Stomach (tissue), 9 donors: Measurements from ENCODE around the gene TSPO2. TPM values are rescaled to one million over a fixed set of nuclear protein-coding genes. Genes with fewer than 3 reads are reported as not detected.

Source experiments
- DNase-seq, 2 donors: peaks; one replicate each; pipeline versions ENCODE4 v3.0.0 to v3.0.0-alpha.2; 2013 to 2019
- H3K27ac ChIP-seq, 5 donors: fragments of 200-600 bp in 4 of 5; sonication (generic) in 4 of 5; one replicate each; pipeline ENCODE4 v1.5.1; 2013 to 2019; ENCODE audit warnings: mild to moderate bottlenecking in 1 of 5, moderate library complexity in 1 of 5
- H3K27me3 ChIP-seq, 3 donors: fragments of 200-600 bp; sonication (generic); one replicate each; pipeline ENCODE4 v1.5.1; 2017 to 2019; ENCODE audit warnings: mixed run types in 1 of 3
- H3K36me3 ChIP-seq, 4 donors: fragments of 200-600 bp; sonication (generic); 1 replicate in 3 of 4; 2 replicates in 1 of 4; pipeline ENCODE4 v1.5.1; 2016 to 2019
- H3K4me1 ChIP-seq, 4 donors: fragments of 200-600 bp; sonication (generic); one replicate each; pipeline ENCODE4 v1.5.1; 2016 to 2019
- H3K4me3 ChIP-seq, 4 donors: fragments of 200-600 bp; sonication (generic) in 3 of 4; one replicate each; pipeline ENCODE4 v1.5.1; 2016 to 2019; ENCODE audit warnings: mild to moderate bottlenecking in 1 of 4
- H3K9me3 ChIP-seq, 4 donors: fragments of 200-600 bp; sonication (generic); one replicate each; pipeline ENCODE4 v1.5.1; 2016 to 2019
- EP300 ChIP-seq: sonication (generic); formaldehyde crosslinking; IDR thresholded peaks from one replicate; pipeline ENCODE4 v1.6.1; 2017; ENCODE audit warnings: antibody characterized with exemption
- POLR2A ChIP-seq, 4 donors: fragments of 450-650 bp; IDR thresholded peaks; one replicate each; pipeline ENCODE4 v1.6.1; 2016; ENCODE audit warnings: antibody characterized with exemption in 4 of 4, control low read depth in 2 of 4, mild to moderate bottlenecking in 1 of 4, moderate library complexity in 1 of 4
- POLR2AphosphoS5 ChIP-seq, 3 donors: sonication (generic); formaldehyde crosslinking; IDR thresholded peaks; one replicate each; pipeline ENCODE4 v1.6.1; 2016; ENCODE audit warnings: antibody characterized with exemption in 3 of 3
- WGBS, 5 donors: extraction: QIAGEN DNeasy Blood & Tissue Kit in 3 of 5; methylation state at CpG; one replicate each; pipeline versions ENCODE4 v1.1.5 to v1.1.7; 2013 to 2018; 5-methylcytosine and 5-hydroxymethylcytosine counted together
- intact Hi-C: fragments of 100-400 bp; cut with DNase I; formaldehyde crosslinking; loops from one replicate; pipeline ENCODE4 v1.15.1; 2023; ENCODE audit warnings: low total_unique reads
- polyA plus RNA-seq, 3 donors: library from polyadenylated mRNA; stranded (reverse); fragments of 200-250 nt; gene quantifications; one replicate each; pipeline ENCODE4 v1.2.3, GENCODE V29; 2013
- total RNA-seq, 5 donors: library from RNA; depleted of rRNA; stranded (reverse); fragments of >200 nt; gene quantifications; one replicate each; pipeline versions ENCODE4 v1.1.0 to v1.2.3, GENCODE V29; 2014 to 2016
- TF ChIP-seq, protein P1 (sequence below), 7 experiments: fragments of 450-650 bp in 4 of 7; fragments of 200-600 bp in 3 of 7; sonication (generic) in 3 of 7; IDR thresholded peaks; one replicate each; pipeline ENCODE4 v1.5.1; 2016 to 2019; ENCODE audit warnings: antibody characterized with exemption in 7 of 7, control low read depth in 2 of 7, mild to moderate bottlenecking in 1 of 7
- donor health status: healthy with polysubstance abuse.
- donor health status: Bipolar disorder and iron deficiency.
- donor health status: healthy.

Gene TSPO2
- total and polyA plus RNA-seq, 8 donors, result 0.15 to 1.4 (median 0.92) TPM; not detected in 5

DNA sequence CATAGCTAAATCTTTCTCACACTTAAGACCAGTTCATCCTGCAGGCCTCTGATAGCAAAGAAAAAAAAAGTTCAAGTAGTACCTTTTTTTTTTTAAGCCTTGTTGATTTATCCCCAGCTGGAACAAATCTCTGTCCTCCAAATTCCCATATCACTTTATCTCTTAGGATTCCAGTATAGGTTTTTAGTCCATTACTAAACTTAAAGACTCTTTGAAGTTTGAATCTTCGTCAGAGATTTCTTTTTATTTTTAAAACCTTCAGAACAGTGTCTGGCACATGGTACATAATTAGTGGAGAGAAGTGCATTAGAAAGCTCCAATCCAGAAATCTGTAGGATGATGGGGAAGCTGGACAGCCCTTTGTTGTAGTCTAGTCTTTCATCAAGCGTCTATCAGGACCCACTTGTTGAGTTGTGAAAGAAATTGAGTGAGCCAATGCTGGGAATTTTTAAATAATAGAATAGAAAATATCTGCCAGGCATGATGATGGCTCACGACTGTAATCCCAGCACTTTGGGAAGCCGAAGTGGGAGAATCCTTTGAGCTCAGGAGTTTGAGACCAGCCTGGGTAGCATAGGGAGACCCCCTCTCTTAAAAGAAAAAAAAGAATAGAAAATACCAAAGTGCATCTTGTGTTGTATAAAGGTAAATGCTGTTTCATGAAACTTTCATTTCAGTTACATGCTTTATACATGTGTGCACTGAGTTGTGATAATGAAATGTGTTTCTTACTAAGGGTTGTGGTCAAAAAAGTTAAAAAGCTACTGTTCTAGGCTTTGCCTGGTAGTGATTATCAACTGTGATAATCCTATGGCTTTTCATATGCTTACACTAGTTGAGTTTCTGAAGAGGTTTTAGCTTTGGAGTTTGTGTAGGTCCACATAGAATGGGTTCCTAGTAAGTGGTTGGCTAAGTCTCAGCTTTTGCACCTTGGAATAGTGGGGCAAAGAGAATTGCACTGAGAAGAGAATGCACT lies 33.7 kb downstream of the TSPO2 start:
- peaks cover 13 to 23% (median 22%) of the 10 kb centered on the region in 4 donors for H3K36me3 ChIP-seq
- intact Hi-C loops, result no loop called here
- no peak for DNase-seq
- TF ChIP-seq POLR2AphosphoS5 (IDR thresholded peaks at IDR 0.05), result no peak
- no peaks in the 10 kb centered on the region for H3K9me3 ChIP-seq
- 75 to 79% (median 78%) methylated on average over 4 of the region's 4 CpGs for WGBS, 5 donors
- peaks cover 20 to 51% (median 36%) of the 10 kb centered on the region in 4 donors for H3K4me1 ChIP-seq
- H3K4me3 ChIP-seq, result no peak overlapping the region
- peak overlapping the region in 4 of 5 donors; percentile 94 to 100 (median 100) for H3K27ac ChIP-seq
- no peaks in the 10 kb centered on the region for H3K27me3 ChIP-seq

DNA sequence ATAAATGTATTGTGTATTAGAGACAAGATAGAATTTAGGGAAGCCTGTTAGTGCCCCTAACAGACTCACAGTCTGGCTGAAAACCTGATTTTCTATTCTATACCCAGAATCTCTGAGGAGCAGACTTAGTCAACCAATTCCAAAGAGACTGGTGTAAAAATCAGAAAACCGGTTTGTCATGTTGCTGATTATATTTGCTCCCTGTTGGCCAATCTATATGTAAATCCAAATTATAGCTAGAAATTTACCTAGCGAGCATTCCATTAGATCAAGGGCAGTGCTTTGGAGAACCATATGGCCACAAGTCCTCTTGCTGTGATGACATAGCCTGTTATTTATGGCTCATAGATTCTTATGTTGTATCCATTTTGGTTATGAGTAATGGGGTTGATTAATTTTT lies 35.3 kb downstream of the TSPO2 start:
- Histone ChIP-seq H3K9me3 (no peaks in the 10 kb centered on the region), H3K4me1 (peaks cover 17 to 49% (median 38%) of the 10 kb centered on the region in 4 donors), H3K27ac (no peak overlapping the region), H3K27me3 (no peaks in the 10 kb centered on the region), H3K4me3 (no peak overlapping the region), H3K36me3 (peaks cover 13 to 39% (median 33%) of the 10 kb centered on the region in 4 donors)
- 35 to 75% (median 46%) methylated on average over 2 of the region's 2 CpGs for WGBS, 5 donors
- no peak for TF ChIP-seq POLR2AphosphoS5 (IDR thresholded peaks at IDR 0.05)
- TF ChIP-seq, protein P1, sequence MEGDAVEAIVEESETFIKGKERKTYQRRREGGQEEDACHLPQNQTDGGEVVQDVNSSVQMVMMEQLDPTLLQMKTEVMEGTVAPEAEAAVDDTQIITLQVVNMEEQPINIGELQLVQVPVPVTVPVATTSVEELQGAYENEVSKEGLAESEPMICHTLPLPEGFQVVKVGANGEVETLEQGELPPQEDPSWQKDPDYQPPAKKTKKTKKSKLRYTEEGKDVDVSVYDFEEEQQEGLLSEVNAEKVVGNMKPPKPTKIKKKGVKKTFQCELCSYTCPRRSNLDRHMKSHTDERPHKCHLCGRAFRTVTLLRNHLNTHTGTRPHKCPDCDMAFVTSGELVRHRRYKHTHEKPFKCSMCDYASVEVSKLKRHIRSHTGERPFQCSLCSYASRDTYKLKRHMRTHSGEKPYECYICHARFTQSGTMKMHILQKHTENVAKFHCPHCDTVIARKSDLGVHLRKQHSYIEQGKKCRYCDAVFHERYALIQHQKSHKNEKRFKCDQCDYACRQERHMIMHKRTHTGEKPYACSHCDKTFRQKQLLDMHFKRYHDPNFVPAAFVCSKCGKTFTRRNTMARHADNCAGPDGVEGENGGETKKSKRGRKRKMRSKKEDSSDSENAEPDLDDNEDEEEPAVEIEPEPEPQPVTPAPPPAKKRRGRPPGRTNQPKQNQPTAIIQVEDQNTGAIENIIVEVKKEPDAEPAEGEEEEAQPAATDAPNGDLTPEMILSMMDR (IDR thresholded peaks at IDR 0.05), result no peak
- DNase-seq, result peak in 1 of 2 donors; percentile 64
- intact Hi-C loops, result no loop called here

DNA sequence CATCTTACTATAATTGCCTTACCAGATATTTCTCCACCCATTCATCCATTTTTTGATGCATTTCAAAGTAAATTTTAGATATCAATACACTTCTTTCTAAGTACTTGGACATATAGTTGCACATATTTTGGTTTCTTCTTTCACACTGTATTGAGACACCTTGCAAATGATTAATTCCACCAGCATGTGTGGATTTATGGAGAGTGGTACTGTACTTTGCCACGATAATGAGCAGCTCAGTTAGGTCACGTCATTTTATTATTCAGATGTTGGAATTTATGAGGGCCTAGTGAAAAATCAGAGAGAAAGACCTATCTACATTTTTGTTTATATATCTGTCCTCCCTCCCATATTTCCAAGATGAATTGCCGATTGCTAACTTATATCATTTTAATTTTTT lies 35.8 kb downstream of the TSPO2 start:
- intact Hi-C loops, result no loop called here
- H3K4me3 ChIP-seq, result no peak overlapping the region
- TF ChIP-seq, protein P1 (IDR thresholded peaks at IDR 0.05), result no peak
- TF ChIP-seq EP300 (no peak), POLR2A (IDR thresholded peaks at IDR 0.05) (no peak), POLR2AphosphoS5 (IDR thresholded peaks at IDR 0.05) (no peak)
- H3K27me3 ChIP-seq, result no peaks in the 10 kb centered on the region
- H3K4me1 ChIP-seq, result peaks cover 17 to 55% (median 41%) of the 10 kb centered on the region in 4 donors
- H3K36me3 ChIP-seq, result peaks cover 13 to 44% (median 34%) of the 10 kb centered on the region in 4 donors
- no peak overlapping the region for H3K27ac ChIP-seq
- no peaks in the 10 kb centered on the region for H3K9me3 ChIP-seq
- 82 to 89% (median 83%) methylated on average over 3 of the region's 3 CpGs for WGBS, 5 donors
- DNase-seq, result no peak

DNA sequence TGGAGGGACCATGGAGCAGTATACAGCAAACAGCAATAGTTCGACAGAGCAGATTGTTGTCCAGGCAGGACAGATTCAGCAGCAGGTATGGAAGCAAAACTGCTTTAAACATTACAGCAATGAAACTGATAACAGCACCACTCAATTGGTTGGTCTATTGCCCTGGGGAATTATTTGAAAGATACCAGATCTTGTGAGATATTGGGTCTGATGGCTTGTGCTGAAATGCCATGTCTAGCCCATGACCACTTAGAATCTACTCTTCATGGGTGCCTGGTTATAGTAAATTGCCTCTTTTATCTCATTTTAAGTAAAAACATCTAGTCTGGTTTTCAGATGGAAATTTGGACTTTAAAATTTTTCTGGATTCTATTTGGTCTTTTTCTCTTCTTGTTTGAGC lies 36.8 kb downstream of the TSPO2 start:
- intact Hi-C loops, result no loop called here
- TF ChIP-seq, protein P1 (IDR thresholded peaks at IDR 0.05), result no peak
- TF ChIP-seq POLR2A (IDR thresholded peaks at IDR 0.05) (no peak), EP300 (no peak), POLR2AphosphoS5 (IDR thresholded peaks at IDR 0.05) (no peak)
- H3K4me3 ChIP-seq, result no peak overlapping the region

More for the DNA sequence above, 36.8 kb downstream of the TSPO2 start:
- Histone ChIP-seq H3K4me1 (peaks cover 16 to 61% (median 46%) of the 10 kb centered on the region in 4 donors), H3K36me3 (peaks cover 18 to 51% (median 43%) of the 10 kb centered on the region in 4 donors), H3K27me3 (no peaks in the 10 kb centered on the region), H3K9me3 (no peaks in the 10 kb centered on the region), H3K27ac (no peak overlapping the region)
- 80 to 94% (median 87%) methylated on average over 1 of the region's 1 CpG for WGBS, 5 donors
- DNase-seq, result no peak
